KMS-11 (cell line): ENCODE data around the gene P2RX1.

ENCODE experiments used
- H2AFZ ChIP-seq: fragments of 200-600 bp; sonication (generic); 2 replicates; pipeline ENCODE4 v1.6.1; 2016; ENCODE audit warnings: antibody characterized with exemption, mixed run types, low read depth
- H3K27ac ChIP-seq: fragments of 200-600 bp; sonication (generic); 2 replicates; pipeline ENCODE4 v1.6.1; 2016; ENCODE audit warnings: mild to moderate bottlenecking, mixed run types
- H3K27me3 ChIP-seq: fragments of 200-600 bp; sonication (generic); 2 replicates; pipeline ENCODE4 v1.6.1; 2017; ENCODE audit warnings: mild to moderate bottlenecking, low read depth, mixed run types, moderate library complexity; ENCODE audit not compliant: insufficient read depth
- H3K36me3 ChIP-seq: fragments of 200-600 bp; sonication (generic); 2 replicates; pipeline ENCODE4 v1.6.1; 2017; ENCODE audit warnings: mild to moderate bottlenecking, mixed run types; ENCODE audit not compliant: insufficient read depth
- H3K4me1 ChIP-seq: fragments of 200-600 bp; sonication (generic); 2 replicates; pipeline ENCODE4 v1.6.1; 2016; ENCODE audit warnings: mild to moderate bottlenecking, low read depth, mixed run types; ENCODE audit not compliant: poor library complexity, severe bottlenecking
- H3K4me2 ChIP-seq: fragments of 200-600 bp; sonication (generic); 2 replicates; pipeline ENCODE4 v1.7.0; 2016; ENCODE audit warnings: mild to moderate bottlenecking, mixed run types
- H3K4me3 ChIP-seq: fragments of 200-600 bp; sonication (generic); IDR thresholded peaks from 2 replicates; pipeline ENCODE4 v1.6.1; 2017; ENCODE audit warnings: low read depth, low read length, mixed read lengths; ENCODE audit not compliant: insufficient read depth
- H3K79me2 ChIP-seq: fragments of 200-600 bp; sonication (generic); 2 replicates; pipeline ENCODE4 v1.6.1; 2016; ENCODE audit warnings: low read depth, mixed run types; ENCODE audit not compliant: insufficient read depth
- H3K9ac ChIP-seq: fragments of 200-600 bp; sonication (generic); 2 replicates; pipeline ENCODE4 v1.6.1; 2016; ENCODE audit warnings: mild to moderate bottlenecking, mixed run types
- H4K20me1 ChIP-seq: fragments of 200-600 bp; sonication (generic); 2 replicates; pipeline ENCODE4 v1.6.1; 2016; ENCODE audit warnings: mild to moderate bottlenecking, mixed run types; ENCODE audit not compliant: insufficient read depth
- CTCF ChIP-seq: fragments of 200-600 bp; sonication (generic); conservative IDR thresholded peaks from 2 replicates; pipeline ENCODE4 v1.6.1; 2017; ENCODE audit warnings: low read depth, mild to moderate bottlenecking, antibody characterized with exemption, low read length, moderate library complexity, mixed read lengths

P2RX1 gene

GRCh38 chr17:3960764-3961163 lies 44.5 kb upstream of the P2RX1 start:
- Histone ChIP-seq H3K9ac (no peak overlapping the region), H3K4me1 (peaks cover 41% of the 10 kb centered on the region), H3K4me3 (no peak overlapping the region), H3K27me3 (no peaks in the 10 kb centered on the region), H3K36me3 (no peaks in the 10 kb centered on the region), H3K4me2 (peak overlapping the region; percentile 80; the same call in 1 of the 2 replicates), H3K79me2 (peaks cover 34% of the 10 kb centered on the region), H2AFZ (no peak overlapping the region), H4K20me1 (no peaks in the 10 kb centered on the region), H3K27ac (no peak overlapping the region; the same call in 1 of the 2 replicates)
- TF ChIP-seq CTCF = no peak

GRCh38 chr17:3959921-3960601 lies 43.8 kb upstream of the P2RX1 start:
- Histone ChIP-seq H3K4me2 (no peak overlapping the region), H3K4me1 (peaks cover 41% of the 10 kb centered on the region), H3K79me2 (peaks cover 34% of the 10 kb centered on the region), H3K9ac (no peak overlapping the region), H3K27ac (no peak overlapping the region), H4K20me1 (no peaks in the 10 kb centered on the region), H3K4me3 (no peak overlapping the region), H2AFZ (no peak overlapping the region), H3K27me3 (no peaks in the 10 kb centered on the region), H3K36me3 (no peaks in the 10 kb centered on the region)
- no peak for TF ChIP-seq CTCF

GRCh38 chr17:3959295-3959899 lies 43.1 kb upstream of the P2RX1 start:
- peaks cover 41% of the 10 kb centered on the region for H3K4me1 ChIP-seq
- no peaks in the 10 kb centered on the region for H4K20me1 ChIP-seq

More at GRCh38 chr17:3959295-3959899, 43.1 kb upstream of the P2RX1 start:
- H3K36me3 ChIP-seq = no peaks in the 10 kb centered on the region
- H3K9ac ChIP-seq = no peak overlapping the region
- no peaks in the 10 kb centered on the region for H3K27me3 ChIP-seq
- H3K4me2 ChIP-seq = no peak overlapping the region
- peaks cover 34% of the 10 kb centered on the region for H3K79me2 ChIP-seq
- H2AFZ ChIP-seq = no peak overlapping the region
- H3K4me3 ChIP-seq = no peak overlapping the region
- no peak for TF ChIP-seq CTCF
- H3K27ac ChIP-seq = no peak overlapping the region
